Subcutaneous adipose tissue (tissue), 4 donors: Measurements from ENCODE around the gene VWA7. TPM values are rescaled to one million over a fixed set of nuclear protein-coding genes. Genes with fewer than 3 reads are reported as not detected.

Experiments used
- CTCF ChIP-seq: fragments of 450-650 bp; IDR thresholded peaks from one replicate; pipeline ENCODE4 v1.5.1; 2016; ENCODE audit warnings: low read depth, mild to moderate bottlenecking, control low read depth, antibody characterized with exemption, moderate library complexity
- total RNA-seq, 4 donors: library from RNA; depleted of rRNA; stranded (reverse); fragments of >200 nt; gene quantifications; one replicate each; pipeline ENCODE4 v1.1.0, GENCODE V29; 2016

Gene VWA7
- total RNA-seq, 4 donors from 2014 or later = not detected

- no peak for TF ChIP-seq CTCF
Measured at GRCh38 chr6:31791324-31792089, 14.4 kb upstream of the VWA7 start.

DNA sequence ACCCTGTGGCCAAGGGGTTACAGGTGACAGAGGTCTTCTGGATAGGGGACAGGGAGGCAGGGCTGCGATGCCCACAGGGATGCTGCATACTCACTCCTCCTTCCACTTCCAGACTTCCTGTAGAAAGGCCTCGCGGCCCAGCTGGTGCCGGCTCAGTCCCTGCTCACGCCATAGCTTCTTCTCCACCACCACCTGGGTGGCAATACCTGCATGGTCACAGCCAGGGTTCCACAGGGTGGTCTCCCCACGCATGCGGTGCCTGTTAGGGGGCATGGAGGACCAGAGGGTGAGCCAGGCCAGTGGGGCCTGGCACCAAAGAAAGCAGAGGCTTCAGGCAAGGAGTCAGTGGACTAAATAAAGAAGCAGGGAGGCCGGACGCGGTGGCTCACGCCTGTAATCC, 8.3 kb upstream of the VWA7 start:
- no peak for TF ChIP-seq CTCF

DNA sequence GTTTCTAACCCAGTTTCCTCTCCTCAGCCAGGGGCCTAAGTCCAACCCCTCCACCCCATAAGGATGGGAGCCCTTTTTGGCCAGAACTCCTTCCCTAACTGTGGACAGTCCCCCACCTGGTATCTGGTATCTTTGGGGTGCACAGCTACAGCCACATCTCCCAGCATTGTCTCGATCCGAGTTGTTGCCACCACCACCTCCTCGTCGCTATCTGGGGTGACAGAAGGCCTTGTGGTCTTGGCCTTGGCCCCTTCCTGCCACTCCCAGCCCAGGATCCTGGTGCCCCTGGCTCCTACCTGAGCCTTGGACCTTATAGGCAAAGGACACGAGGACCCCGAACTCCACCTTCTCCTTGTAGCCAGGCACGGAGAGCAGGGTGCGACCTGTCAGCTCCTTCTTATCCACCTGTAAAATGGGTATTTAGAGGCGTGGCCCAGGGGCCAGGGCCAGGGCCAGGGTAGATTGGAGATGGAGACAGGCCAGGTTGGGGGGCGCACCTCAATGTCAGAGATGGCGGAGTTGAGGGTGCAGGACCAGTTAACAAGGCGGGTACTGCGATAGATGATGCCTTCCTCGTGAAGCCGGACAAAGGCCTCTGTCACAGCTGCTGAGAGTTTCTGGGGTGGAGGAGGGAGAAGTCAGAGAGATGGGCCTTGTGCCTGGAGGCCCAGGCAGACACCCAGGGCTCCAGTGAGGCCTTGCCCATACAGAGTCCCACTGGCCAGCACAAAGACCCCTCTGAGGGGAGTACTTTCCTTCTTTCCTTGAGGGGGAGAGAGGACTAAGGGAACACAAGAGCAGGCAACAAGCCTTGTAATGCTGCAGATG, 7.2 kb upstream of the VWA7 start:
- TF ChIP-seq CTCF = no peak

- no peak for TF ChIP-seq CTCF
Measured at GRCh38 chr6:31782126-31782855, 5.2 kb upstream of the VWA7 start.

- no peak for TF ChIP-seq CTCF
Measured at GRCh38 chr6:31781244-31782125, 4.4 kb upstream of the VWA7 start.

DNA sequence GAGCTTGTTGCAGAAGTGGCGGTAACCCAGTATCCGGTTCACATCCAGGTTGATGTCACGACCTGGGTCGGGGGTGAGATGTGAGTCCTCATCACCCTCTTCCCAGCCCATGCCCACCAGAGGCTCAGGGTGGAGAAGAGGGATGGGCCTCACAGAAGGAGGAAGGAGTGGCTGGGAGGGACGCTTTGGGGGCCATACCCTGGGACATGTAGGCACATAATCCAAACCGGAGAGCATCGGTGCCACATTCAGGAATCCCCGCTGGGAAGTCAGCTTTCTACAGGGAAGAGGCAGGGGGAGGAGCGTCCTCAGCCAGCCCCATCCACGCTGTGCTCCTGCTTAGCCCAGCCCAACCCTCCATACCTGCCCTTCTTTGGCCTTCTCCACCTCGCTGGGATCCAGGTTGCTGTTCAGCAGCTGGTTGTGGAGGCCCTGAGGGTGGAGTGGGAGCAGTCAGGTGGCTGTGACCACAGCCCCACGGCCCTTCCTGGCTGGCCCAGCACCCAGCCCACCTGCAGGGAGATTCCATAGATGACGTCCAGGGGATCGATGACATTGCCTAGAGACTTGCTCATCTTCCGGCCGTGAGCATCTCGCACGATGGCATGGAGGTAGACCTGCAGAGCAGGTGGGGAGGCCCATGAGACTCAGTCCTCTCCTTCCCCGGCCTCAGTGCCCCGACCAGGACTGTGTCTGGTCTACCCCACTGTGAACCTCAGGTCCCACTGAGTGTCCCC, 3.5 kb upstream of the VWA7 start:
- TF ChIP-seq CTCF = no peak
